GM21576 (cell line): ENCODE results near the gene GNB2.
A peak's percentile ranks its signal among the peaks of the same experiment; 100 is the strongest.
"Not testable (repeated sequence)": the region's sequence is repeated elsewhere in the genome, so short reads cannot be mapped to it uniquely, and the experiment has no call there.

Source experiments
- ATAC-seq: cut with Tn5 transposase; IDR thresholded peaks from one replicate; pipeline ENCODE4 v1.9.1; 2021; ENCODE audit warnings: mild to moderate bottlenecking, moderate library complexity; ENCODE audit not compliant: unreplicated experiment

GNB2 gene

GRCh38 chr7:100693312-100694097 is 20.0 kb downstream of the GNB2 start:
- ATAC-seq: peak; percentile 9

GRCh38 chr7:100694098-100694745 is 20.7 kb downstream of the GNB2 start, which contains the start of gene GIGYF1:
TSS of gene GIGYF1 (minus strand) at chr7:100694250. CDS start at chr7:100688238, 6,012 bp downstream.
- ATAC-seq: peak; percentile 42

GRCh38 chr7:100696123-100696521 is 22.6 kb downstream of the GNB2 start:
- no peak for ATAC-seq

- no peak for ATAC-seq
Observed at GRCh38 chr7:100699018-100699417, 25.5 kb downstream of the GNB2 start.

GRCh38 chr7:100701089-100701488 is 27.5 kb downstream of the GNB2 start:
- not testable (repeated sequence) for ATAC-seq

- ATAC-seq: peak; percentile 55
Observed at GRCh38 chr7:100705320-100705752, 31.8 kb downstream of the GNB2 start.

- peak; percentile 86 for ATAC-seq
Observed at GRCh38 chr7:100705753-100706671, 32.5 kb downstream of the GNB2 start, which contains the start of gene POP7. TSS of gene POP7 (plus strand) at chr7:100706121. CDS start at chr7:100706831, 710 bp downstream.

GRCh38 chr7:100706672-100707311 is 33.3 kb downstream of the GNB2 start:
- no peak for ATAC-seq

GRCh38 chr7:100708395-100708794 is 34.9 kb downstream of the GNB2 start:
- no peak for ATAC-seq

GRCh38 chr7:100710452-100710851 is 36.9 kb downstream of the GNB2 start:
- ATAC-seq: no peak

- ATAC-seq: no peak
Observed at GRCh38 chr7:100711369-100711768, 37.8 kb downstream of the GNB2 start.

GRCh38 chr7:100714725-100715124 is 41.2 kb downstream of the GNB2 start:
- no peak for ATAC-seq

GRCh38 chr7:100717073-100717472 is 43.5 kb downstream of the GNB2 start:
- ATAC-seq: not testable (repeated sequence)

- ATAC-seq: no peak
Observed at GRCh38 chr7:100719523-100720278, 46.2 kb downstream of the GNB2 start.

GRCh38 chr7:100720279-100720670 is 46.7 kb downstream of the GNB2 start, which contains the start of gene EPO:
TSS of gene EPO (plus strand) at chr7:100720468. CDS start at chr7:100720981, 513 bp downstream.
- no peak for ATAC-seq

GRCh38 chr7:100720671-100721504 is 47.3 kb downstream of the GNB2 start:
- ATAC-seq: no peak

- ATAC-seq: no peak
Observed at GRCh38 chr7:100721505-100721812, 47.9 kb downstream of the GNB2 start.

GRCh38 chr7:100722480-100723212 is 49.1 kb downstream of the GNB2 start:
- ATAC-seq: no peak
